Esophagus squamous epithelium (tissue), 4 donors: Measurements from ENCODE around the gene ZCCHC7.

Experiments
- POLR2A ChIP-seq, 4 donors: fragments of 450-650 bp; IDR thresholded peaks; one replicate each; pipeline ENCODE4 v1.6.1; 2017; ENCODE audit warnings: antibody characterized with exemption in 4 of 4, mild to moderate bottlenecking in 4 of 4, moderate library complexity in 3 of 4
- TF ChIP-seq, protein P1 (sequence below), 6 experiments: fragments of 450-650 bp in 4 of 6; fragments of 200-600 bp in 2 of 6; sonication (generic) in 2 of 6; IDR thresholded peaks; one replicate each; pipeline ENCODE4 v1.5.1; 2016 to 2019; ENCODE audit warnings: antibody characterized with exemption in 6 of 6, mild to moderate bottlenecking in 4 of 6, moderate library complexity in 4 of 6

GRCh38 chr9:37229455-37229854 lies 109.1 kb downstream of the ZCCHC7 start:
- TF ChIP-seq, protein P1, sequence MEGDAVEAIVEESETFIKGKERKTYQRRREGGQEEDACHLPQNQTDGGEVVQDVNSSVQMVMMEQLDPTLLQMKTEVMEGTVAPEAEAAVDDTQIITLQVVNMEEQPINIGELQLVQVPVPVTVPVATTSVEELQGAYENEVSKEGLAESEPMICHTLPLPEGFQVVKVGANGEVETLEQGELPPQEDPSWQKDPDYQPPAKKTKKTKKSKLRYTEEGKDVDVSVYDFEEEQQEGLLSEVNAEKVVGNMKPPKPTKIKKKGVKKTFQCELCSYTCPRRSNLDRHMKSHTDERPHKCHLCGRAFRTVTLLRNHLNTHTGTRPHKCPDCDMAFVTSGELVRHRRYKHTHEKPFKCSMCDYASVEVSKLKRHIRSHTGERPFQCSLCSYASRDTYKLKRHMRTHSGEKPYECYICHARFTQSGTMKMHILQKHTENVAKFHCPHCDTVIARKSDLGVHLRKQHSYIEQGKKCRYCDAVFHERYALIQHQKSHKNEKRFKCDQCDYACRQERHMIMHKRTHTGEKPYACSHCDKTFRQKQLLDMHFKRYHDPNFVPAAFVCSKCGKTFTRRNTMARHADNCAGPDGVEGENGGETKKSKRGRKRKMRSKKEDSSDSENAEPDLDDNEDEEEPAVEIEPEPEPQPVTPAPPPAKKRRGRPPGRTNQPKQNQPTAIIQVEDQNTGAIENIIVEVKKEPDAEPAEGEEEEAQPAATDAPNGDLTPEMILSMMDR (IDR thresholded peaks at IDR 0.05), result no peak
- no peak for TF ChIP-seq POLR2A (IDR thresholded peaks at IDR 0.05)
